Measurements from ENCODE around the gene PKIG.

GRCh38 chr20:44622501-44623270 is 40.3 kb downstream of the PKIG start:
- TF ChIP-seq CTCF (conservative IDR thresholded peaks at IDR 0.05), result no peak
- no peak for TF ChIP-seq ZFX (IDR thresholded peaks at IDR 0.05)

Data from C4-2B (cell line).